Smooth muscle cell (in vitro differentiated cells): Measurements from ENCODE around the gene JPT1. TPM values are rescaled to one million over a fixed set of nuclear protein-coding genes. Genes with fewer than 3 reads are reported as not detected.
"Not testable (repeated sequence)": the region's sequence is repeated elsewhere in the genome, so short reads cannot be mapped to it uniquely, and the experiment has no call there.

Experiments used
- DNase-seq: peaks from one replicate; lab custom pipeline; 2025; ENCODE audit not compliant: unreplicated experiment; lab: John Stamatoyannopoulos, UW
- H2AFZ ChIP-seq: fragments of 200-600 bp; sonication (generic); 2 replicates; pipeline ENCODE4 v1.6.0; 2016; ENCODE audit warnings: antibody characterized with exemption, low read depth, mild to moderate bottlenecking
- H3F3A ChIP-seq: fragments of 200-600 bp; sonication (generic); 2 replicates; pipeline ENCODE4 v1.6.0; 2017; ENCODE audit warnings: antibody characterized with exemption, low read depth
- H3K27ac ChIP-seq: fragments of 200-600 bp; sonication (generic); 2 replicates; pipeline ENCODE4 v1.5.1; 2016; ENCODE audit warnings: low read depth, mild to moderate bottlenecking
- H3K27me3 ChIP-seq: fragments of 200-600 bp; sonication (generic); 2 replicates; pipeline ENCODE4 v1.6.1; 2016; ENCODE audit warnings: low read depth, mild to moderate bottlenecking
- H3K36me3 ChIP-seq: fragments of 200-600 bp; sonication (generic); 2 replicates; pipeline ENCODE4 v1.5.1; 2016; ENCODE audit warnings: low read depth
- H3K4me1 ChIP-seq: fragments of 200-600 bp; sonication (generic); 2 replicates; pipeline ENCODE4 v1.5.1; 2016; ENCODE audit warnings: low read depth
- H3K4me2 ChIP-seq: fragments of 200-600 bp; sonication (generic); 2 replicates; pipeline ENCODE4 v1.6.0; 2016; ENCODE audit warnings: mild to moderate bottlenecking
- H3K4me3 ChIP-seq: fragments of 200-600 bp; sonication (generic); 2 replicates; pipeline ENCODE4 v1.5.1; 2016; ENCODE audit warnings: mild to moderate bottlenecking
- H3K79me2 ChIP-seq: fragments of 200-600 bp; sonication (generic); 2 replicates; pipeline ENCODE4 v1.6.0; 2016; ENCODE audit warnings: low read depth, mild to moderate bottlenecking
- H3K9ac ChIP-seq: fragments of 200-600 bp; sonication (generic); 2 replicates; pipeline ENCODE4 v1.6.0; 2016; ENCODE audit warnings: low read depth
- H3K9me3 ChIP-seq: fragments of 200-600 bp; sonication (generic); replicated peaks from 2 replicates; pipeline ENCODE4 v1.5.1; 2016; ENCODE audit warnings: low read depth
- H4K20me1 ChIP-seq: fragments of 200-600 bp; sonication (generic); 2 replicates; pipeline ENCODE4 v1.6.0; 2016; ENCODE audit warnings: low read depth
- WGBS: methylation state at CpG from one replicate; pipeline ENCODE4 v1.1.7; 2016; ENCODE audit warnings: low lambda C conversion rate; 5-methylcytosine and 5-hydroxymethylcytosine counted together
- polyA plus RNA-seq: library from polyadenylated mRNA; unstranded; fragments of >200 nt; fragmentation: Nextera tagmentation; extraction: Ambion mirVana; gene quantifications from 2 replicates; pipeline ENCODE4 v1.2.1, GENCODE V29; 2016
- total RNA-seq: library from RNA; depleted of rRNA; stranded (reverse); fragments of >200 nt; gene quantifications from 2 replicates; pipeline ENCODE4 v1.2.3, GENCODE V29; 2014
- TF ChIP-seq, protein P1 (sequence below): fragments of 200-600 bp; sonication (generic); IDR thresholded peaks from 2 replicates; pipeline ENCODE4 v1.5.1; 2017; ENCODE audit warnings: borderline replicate concordance, mild to moderate bottlenecking, antibody characterized with exemption; ENCODE audit not compliant: insufficient read depth, poor library complexity, severe bottlenecking

The JPT1 gene
- total and polyA plus RNA-seq, 2 experiments from 2014 or later = 103 to 240 TPM

DNA sequence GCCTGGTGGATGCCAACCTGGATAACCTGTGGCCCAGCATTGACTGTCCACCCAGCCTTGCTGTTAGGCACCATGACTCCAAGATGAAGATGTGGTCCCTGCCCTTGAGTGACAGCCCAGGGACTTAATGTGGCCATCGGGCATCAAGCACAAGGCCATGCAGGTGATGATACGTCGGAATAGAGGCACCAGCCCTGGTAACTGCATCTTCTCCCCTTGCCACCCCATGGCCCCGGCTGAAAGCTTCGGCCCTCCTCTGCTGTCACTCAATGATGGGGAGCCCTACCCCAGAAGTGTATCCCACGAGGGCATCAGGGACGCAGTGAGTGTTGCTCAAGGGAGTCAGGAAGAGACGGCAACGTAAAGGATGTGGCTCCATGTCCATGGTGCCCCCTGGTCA, 24.7 kb downstream of the JPT1 start:
- Histone ChIP-seq H3K27me3 (no peaks in the 10 kb centered on the region), H3K36me3 (no peaks in the 10 kb centered on the region), H3K4me2 (no peak overlapping the region), H3K27ac (no peak overlapping the region), H3K9me3 (no peaks in the 10 kb centered on the region), H3K4me3 (no peak overlapping the region), H4K20me1 (peaks cover 12% of the 10 kb centered on the region), H3K79me2 (peaks cover 3% of the 10 kb centered on the region), H2AFZ (no peak overlapping the region), H3K9ac (no peak overlapping the region), H3K4me1 (peaks cover 5% of the 10 kb centered on the region), H3F3A (peaks cover 5% of the 10 kb centered on the region)
- TF ChIP-seq, protein P1, sequence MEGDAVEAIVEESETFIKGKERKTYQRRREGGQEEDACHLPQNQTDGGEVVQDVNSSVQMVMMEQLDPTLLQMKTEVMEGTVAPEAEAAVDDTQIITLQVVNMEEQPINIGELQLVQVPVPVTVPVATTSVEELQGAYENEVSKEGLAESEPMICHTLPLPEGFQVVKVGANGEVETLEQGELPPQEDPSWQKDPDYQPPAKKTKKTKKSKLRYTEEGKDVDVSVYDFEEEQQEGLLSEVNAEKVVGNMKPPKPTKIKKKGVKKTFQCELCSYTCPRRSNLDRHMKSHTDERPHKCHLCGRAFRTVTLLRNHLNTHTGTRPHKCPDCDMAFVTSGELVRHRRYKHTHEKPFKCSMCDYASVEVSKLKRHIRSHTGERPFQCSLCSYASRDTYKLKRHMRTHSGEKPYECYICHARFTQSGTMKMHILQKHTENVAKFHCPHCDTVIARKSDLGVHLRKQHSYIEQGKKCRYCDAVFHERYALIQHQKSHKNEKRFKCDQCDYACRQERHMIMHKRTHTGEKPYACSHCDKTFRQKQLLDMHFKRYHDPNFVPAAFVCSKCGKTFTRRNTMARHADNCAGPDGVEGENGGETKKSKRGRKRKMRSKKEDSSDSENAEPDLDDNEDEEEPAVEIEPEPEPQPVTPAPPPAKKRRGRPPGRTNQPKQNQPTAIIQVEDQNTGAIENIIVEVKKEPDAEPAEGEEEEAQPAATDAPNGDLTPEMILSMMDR = no peak
- WGBS = 99% methylated on average over 9 of the region's 9 CpGs
- no peak for DNase-seq

GRCh38 chr17:75128694-75129505, 25.4 kb downstream of the JPT1 start:
- Histone ChIP-seq H3K4me2 (no peak overlapping the region), H3F3A (peaks cover 3% of the 10 kb centered on the region), H3K9me3 (no peaks in the 10 kb centered on the region), H4K20me1 (peaks cover 12% of the 10 kb centered on the region), H3K4me3 (no peak overlapping the region), H3K36me3 (no peaks in the 10 kb centered on the region), H3K9ac (no peak overlapping the region), H3K4me1 (peaks cover 5% of the 10 kb centered on the region), H2AFZ (no peak overlapping the region), H3K79me2 (peaks cover 3% of the 10 kb centered on the region), H3K27me3 (no peaks in the 10 kb centered on the region), H3K27ac (no peak overlapping the region)
- 96% methylated on average over 33 of the region's 33 CpGs for WGBS
- TF ChIP-seq, protein P1 = no peak
- DNase-seq = no peak

DNA sequence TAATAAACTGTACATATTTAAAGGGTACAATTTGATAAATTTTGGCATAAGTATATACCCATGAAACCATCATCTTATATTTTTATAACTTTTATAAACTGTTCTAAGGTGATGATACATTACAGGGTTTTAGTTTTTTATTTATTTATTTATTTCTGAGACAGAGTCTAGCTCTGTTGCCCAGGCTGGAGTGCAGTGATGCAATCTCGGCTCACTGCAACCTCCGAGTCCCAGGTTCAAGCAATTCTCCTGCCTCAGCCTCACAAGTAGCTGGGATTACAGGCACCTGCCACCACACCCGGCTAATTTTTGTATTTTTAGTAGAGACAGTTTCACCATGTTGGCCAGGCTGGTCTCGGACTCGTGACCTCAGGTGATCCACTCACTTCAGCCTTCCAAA, 26.4 kb downstream of the JPT1 start:
- peaks cover 12% of the 10 kb centered on the region for H4K20me1 ChIP-seq
- not testable (repeated sequence) for DNase-seq, H3F3A ChIP-seq, H3K4me1 ChIP-seq, H3K9me3 ChIP-seq, H3K79me2 ChIP-seq, H3K27me3 ChIP-seq, H2AFZ ChIP-seq, H3K27ac ChIP-seq, H3K4me3 ChIP-seq, H3K36me3 ChIP-seq, H3K4me2 ChIP-seq, H3K9ac ChIP-seq
- 95% methylated on average over 5 of the region's 5 CpGs for WGBS

DNA sequence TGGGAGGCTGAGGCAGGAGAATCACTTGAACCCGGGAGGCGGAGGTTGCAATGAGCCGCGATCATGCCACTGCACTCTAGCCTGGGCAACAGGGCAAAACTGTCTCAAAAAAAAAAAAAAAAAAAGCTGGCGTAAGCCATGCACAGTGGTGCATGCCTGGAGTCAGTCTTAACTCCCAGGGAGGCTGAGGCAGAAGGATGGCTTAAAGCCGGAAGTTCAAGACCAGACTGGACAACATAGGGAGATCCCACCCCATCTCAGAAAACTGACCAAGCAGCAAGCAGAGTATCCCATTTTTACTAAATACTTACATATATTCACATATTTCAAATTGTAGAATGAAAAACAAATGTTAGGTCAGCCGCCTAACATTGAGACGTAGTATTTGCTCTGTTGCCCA, 27.4 kb downstream of the JPT1 start:
- Histone ChIP-seq H3K27me3 (no peaks in the 10 kb centered on the region), H3K27ac (no peak overlapping the region), H4K20me1 (peaks cover 12% of the 10 kb centered on the region), H3K4me1 (peaks cover 5% of the 10 kb centered on the region), H3K9me3 (no peaks in the 10 kb centered on the region), H3K4me3 (no peak overlapping the region), H3K36me3 (no peaks in the 10 kb centered on the region), H2AFZ (no peak overlapping the region), H3K9ac (no peak overlapping the region), H3K79me2 (peaks cover 3% of the 10 kb centered on the region), H3F3A (no peaks in the 10 kb centered on the region), H3K4me2 (no peak overlapping the region)
- no peak for DNase-seq
- TF ChIP-seq, protein P1 = no peak
- 97% methylated on average over 8 of the region's 8 CpGs for WGBS
